Measurements from ENCODE around the gene EIF2A.

- TF ChIP-seq POLR2A (IDR thresholded peaks at IDR 0.05; ENCODE audit: low read length) (no peak), GATA1 (IDR thresholded peaks at IDR 0.05; ENCODE audit: low read depth, low read length) (no peak)
Observed at GRCh38 chr3:150611666-150612065, 65.1 kb downstream of the EIF2A start.
